AG10803 (cell line): ENCODE measurements around the gene C11orf86.

ENCODE experiments used
- DNase-seq: peaks from one replicate; pipeline ENCODE4 v3.0.0; 2010; ENCODE audit warnings: low read depth
- H3K4me3 ChIP-seq: 2 replicates; pipeline ENCODE4 v1.5.1; 2011; ENCODE audit warnings: mild to moderate bottlenecking, low read length, control low read depth
- TF ChIP-seq, protein P1 (sequence below): conservative IDR thresholded peaks from 2 replicates; pipeline ENCODE4 v1.5.1; 2011; ENCODE audit warnings: mild to moderate bottlenecking, low read length, control low read depth, inconsistent platforms

C11orf86 gene

DNA sequence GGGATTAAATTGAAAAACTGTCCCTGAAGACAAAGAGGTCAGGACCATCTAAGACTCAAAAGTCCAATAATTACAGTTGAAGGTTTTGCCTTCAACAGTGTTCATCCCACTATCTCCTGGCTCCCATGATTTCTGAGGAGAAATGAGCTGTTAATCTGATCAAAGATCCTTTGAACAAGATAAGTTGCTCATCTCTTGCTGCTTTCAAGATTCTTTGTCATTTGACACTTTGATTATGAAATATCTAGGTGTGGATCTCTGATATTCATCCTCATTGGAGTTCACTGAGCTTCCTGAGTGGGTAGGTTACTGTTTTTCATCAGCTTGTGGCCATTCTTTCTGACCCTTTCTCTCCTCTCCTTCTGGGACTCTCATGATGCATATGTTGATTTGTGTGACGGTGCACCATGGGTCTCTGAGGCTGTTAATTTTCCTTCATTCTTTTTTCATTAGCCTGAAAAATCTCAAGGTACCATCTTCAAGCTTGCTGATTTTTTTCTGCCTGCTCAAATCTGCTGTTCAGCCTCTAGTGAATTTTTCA lies 37.8 kb upstream of the C11orf86 start:
- DNase-seq = no peak
- TF ChIP-seq, protein P1, sequence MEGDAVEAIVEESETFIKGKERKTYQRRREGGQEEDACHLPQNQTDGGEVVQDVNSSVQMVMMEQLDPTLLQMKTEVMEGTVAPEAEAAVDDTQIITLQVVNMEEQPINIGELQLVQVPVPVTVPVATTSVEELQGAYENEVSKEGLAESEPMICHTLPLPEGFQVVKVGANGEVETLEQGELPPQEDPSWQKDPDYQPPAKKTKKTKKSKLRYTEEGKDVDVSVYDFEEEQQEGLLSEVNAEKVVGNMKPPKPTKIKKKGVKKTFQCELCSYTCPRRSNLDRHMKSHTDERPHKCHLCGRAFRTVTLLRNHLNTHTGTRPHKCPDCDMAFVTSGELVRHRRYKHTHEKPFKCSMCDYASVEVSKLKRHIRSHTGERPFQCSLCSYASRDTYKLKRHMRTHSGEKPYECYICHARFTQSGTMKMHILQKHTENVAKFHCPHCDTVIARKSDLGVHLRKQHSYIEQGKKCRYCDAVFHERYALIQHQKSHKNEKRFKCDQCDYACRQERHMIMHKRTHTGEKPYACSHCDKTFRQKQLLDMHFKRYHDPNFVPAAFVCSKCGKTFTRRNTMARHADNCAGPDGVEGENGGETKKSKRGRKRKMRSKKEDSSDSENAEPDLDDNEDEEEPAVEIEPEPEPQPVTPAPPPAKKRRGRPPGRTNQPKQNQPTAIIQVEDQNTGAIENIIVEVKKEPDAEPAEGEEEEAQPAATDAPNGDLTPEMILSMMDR = no peak
- H3K4me3 ChIP-seq = no peak overlapping the region

- TF ChIP-seq, protein P1 = no peak
- no peak overlapping the region for H3K4me3 ChIP-seq
- no peak for DNase-seq
Measured at GRCh38 chr11:66938582-66939135, 36.4 kb upstream of the C11orf86 start.

DNA sequence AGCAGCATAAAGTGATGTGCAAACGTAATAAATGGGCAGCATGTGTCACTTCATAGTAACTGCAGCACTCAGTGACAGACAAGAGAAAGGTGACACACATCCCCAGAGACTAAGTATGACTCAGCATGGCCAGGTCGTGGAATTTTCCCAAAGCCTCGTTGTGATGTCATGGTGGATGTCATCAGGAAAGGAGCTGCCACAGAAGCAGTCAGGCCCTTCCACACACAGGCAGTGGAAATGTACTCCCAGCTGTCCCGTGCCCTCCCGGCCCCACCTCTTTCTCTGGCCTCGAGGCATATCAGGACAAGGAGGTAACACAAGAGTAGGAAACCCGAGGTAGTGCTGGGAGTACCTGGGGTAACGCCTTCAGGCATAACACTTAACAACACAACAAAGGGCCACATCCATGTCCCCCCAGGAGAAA lies 25.0 kb upstream of the C11orf86 start:
- DNase-seq = peak; percentile 69
- no peak overlapping the region for H3K4me3 ChIP-seq
- TF ChIP-seq, protein P1 = no peak

DNA sequence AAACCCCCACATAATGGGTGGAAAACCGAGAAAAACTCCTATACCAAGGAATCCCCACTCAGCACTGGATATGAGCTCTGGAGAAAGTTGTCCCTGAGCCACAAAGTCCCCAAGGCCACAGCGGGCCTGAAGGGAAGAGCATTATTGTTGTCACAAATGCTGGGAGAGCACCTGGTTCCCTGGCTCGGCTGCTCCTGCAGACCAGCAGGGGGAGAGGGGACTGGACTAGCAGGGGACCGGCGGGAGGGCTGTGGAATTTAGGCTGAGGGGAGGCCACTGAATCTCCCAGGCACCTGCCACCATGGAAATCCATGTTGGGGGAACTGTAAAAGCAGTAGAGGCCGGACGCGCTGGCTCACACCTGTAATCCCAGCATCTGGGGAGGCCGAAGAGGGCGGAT lies 24.0 kb upstream of the C11orf86 start:
- TF ChIP-seq, protein P1 = no peak
- DNase-seq = no peak
- H3K4me3 ChIP-seq = no peak overlapping the region

GRCh38 chr11:66951927-66952337 lies 23.2 kb upstream of the C11orf86 start:
- peak; percentile 73 for DNase-seq
- TF ChIP-seq, protein P1 = no peak
- H3K4me3 ChIP-seq = no peak overlapping the region

- DNase-seq = no peak
- no peak overlapping the region for H3K4me3 ChIP-seq
- TF ChIP-seq, protein P1 = no peak
Measured at GRCh38 chr11:66953081-66953833, 21.8 kb upstream of the C11orf86 start.

GRCh38 chr11:66956689-66957290 lies 18.3 kb upstream of the C11orf86 start:
- TF ChIP-seq, protein P1 = peak; percentile 42
- H3K4me3 ChIP-seq = peak overlapping the region; percentile 72
- DNase-seq = peak; percentile 61
